ENCODE results near the gene KAZN.

KAZN gene

DNA sequence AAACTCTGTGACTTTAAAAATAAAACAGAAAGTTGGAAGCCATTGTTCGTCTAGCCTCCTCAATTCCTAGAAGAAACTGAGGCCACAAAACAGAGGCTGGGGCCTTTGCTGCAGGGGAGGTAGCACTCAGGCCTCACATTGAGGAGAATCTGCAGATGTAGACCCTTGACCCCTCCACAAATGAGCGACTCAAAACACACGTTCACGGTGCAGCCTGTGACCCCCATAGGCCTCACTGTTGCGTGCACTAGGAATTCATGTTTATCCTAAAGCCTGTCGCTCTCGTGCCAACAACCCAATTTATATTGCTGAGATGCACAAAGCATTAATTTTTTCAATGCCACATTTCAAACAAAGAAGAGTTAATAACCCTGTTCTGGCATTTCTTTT is 560.7 kb downstream of the KAZN start:
- DNase-seq (ENCODE audit: low read depth): no peak

DNA sequence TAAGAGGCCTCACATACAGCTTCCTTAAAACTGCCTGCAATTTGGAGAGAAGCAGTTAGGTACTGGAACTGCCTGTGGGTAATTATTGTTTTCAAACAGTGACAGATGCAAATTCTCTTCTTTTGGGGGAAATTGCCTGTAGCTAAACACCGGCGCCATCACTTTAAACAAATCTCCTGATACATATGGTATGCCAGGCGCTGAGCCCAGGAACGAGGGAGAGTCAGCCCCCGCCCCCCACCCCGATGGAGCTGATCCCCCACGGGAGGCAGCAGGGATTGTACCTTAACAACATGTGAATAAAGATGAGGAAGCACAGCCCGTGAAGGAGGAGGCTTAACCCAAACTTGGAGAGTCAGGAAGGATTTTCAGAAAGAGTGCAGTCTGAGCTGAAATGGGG is 562.1 kb downstream of the KAZN start:
- DNase-seq (ENCODE audit: low read depth): no peak

DNA sequence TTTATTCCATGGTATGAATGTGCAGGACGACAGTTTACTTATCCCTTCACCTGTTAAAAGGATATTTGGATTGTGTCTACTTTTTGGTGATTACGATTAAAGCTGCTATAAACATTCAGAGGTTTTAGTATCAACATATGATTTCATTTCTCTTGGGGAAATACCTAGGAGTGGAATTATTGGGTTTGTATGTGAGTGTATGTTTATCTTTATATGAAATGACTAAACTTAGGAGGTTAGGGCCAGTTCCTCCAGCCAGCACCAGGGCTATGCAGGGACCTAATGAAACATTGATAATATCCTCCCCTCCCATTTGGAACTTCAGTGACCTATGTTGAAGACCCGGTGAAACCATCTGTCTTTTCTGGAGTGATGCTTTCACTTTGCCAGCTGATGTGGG is 568.9 kb downstream of the KAZN start:
- DNase-seq (ENCODE audit: low read depth): no peak
